ENCODE data around the gene SETBP1. TPM values are rescaled to one million over a fixed set of nuclear protein-coding genes. Genes with fewer than 3 reads are reported as not detected.

The SETBP1 gene
- total and polyA plus RNA-seq, 2 of the 8 experiments (the other 6 are each of a cell fraction or from before 2014, with no cell fraction given): 2.0 to 6.5 TPM

- DNase-seq (ENCODE audit: low read depth in 1 of 2, low spot score in 2 of 2) (no peak), FAIRE-seq (no peak)
- Histone ChIP-seq H3K79me1 (ENCODE audit: low read depth, low read length) (no peaks in the 10 kb centered on the region), H3K79me2 (ENCODE audit: control insufficient read depth in 1 of 2, insufficient read depth in 2 of 2, low read length in 2 of 2) (no peaks in the 10 kb centered on the region), H3K23ac (ENCODE audit: insufficient read length) (no peak overlapping the region), H3K4me2 (ENCODE audit: insufficient read depth in 1 of 2, low read depth in 2 of 2, low read length in 2 of 2) (no peak overlapping the region; a peak in 1 of 4 replicates), H2AFZ (ENCODE audit: low read length) (no peak overlapping the region), H4K91ac (replicated peaks; ENCODE audit: insufficient read length, low read length) (no peak overlapping the region), H2BK12ac (ENCODE audit: low read depth, low read length) (no peak overlapping the region), H3K36me3 (ENCODE audit: control insufficient read depth in 2 of 4, insufficient read depth in 4 of 4, low read length in 3 of 4) (no peaks in the 10 kb centered on the region), H3K27me3 (replicated peaks in 1 of 4; ENCODE audit: control insufficient read depth in 3 of 4, extremely low read depth in 1 of 4, insufficient read depth in 3 of 4, low read length in 3 of 4) (no peaks in the 10 kb centered on the region), H4K8ac (ENCODE audit: extremely low read depth, insufficient read depth, low read length) (no peak overlapping the region), H3K4me1 (replicated peaks in 1 of 4; ENCODE audit: control insufficient read depth in 3 of 4, insufficient read depth in 4 of 4, low read length in 3 of 4) (peaks cover 0 to 5% (median 2%) of the 10 kb centered on the region in 4 experiments; a peak in 1 of 7 replicates), H4K5ac (ENCODE audit: insufficient read length, low read depth, low read length) (no peak overlapping the region), H3K4me3 (ENCODE audit: extremely low read depth in 1 of 4, insufficient read depth in 2 of 4, low read depth in 3 of 4, low read length in 4 of 4) (no peak overlapping the region; a peak in 1 of 8 replicates), H2BK15ac (ENCODE audit: low read length) (no peak overlapping the region), H3K56ac (replicated peaks; ENCODE audit: insufficient read length, low read depth, low read length) (no peak overlapping the region), H3K23me2 (ENCODE audit: low read depth, low read length) (no peaks in the 10 kb centered on the region), H3K18ac (ENCODE audit: extremely low read depth, low read length) (no peak overlapping the region), H2BK20ac (ENCODE audit: low read length) (no peak overlapping the region), H3K4ac (replicated peaks; ENCODE audit: insufficient read length, low read depth, low read length) (no peak overlapping the region), H2BK120ac (replicated peaks; ENCODE audit: low read depth, low read length) (no peak overlapping the region), H2AK5ac (ENCODE audit: low read depth, low read length) (no peak overlapping the region), H2BK5ac (ENCODE audit: low read depth, low read length) (peak overlapping the region; percentile 3; the same call in 1 of the 2 replicates), H3K9ac (replicated peaks in 1 of 4; ENCODE audit: extremely low read depth in 1 of 4, low read depth in 3 of 4, low read length in 3 of 4) (no peak overlapping the region), H3K27ac (ENCODE audit: low read depth, low read length) (no peak overlapping the region), H3K14ac (ENCODE audit: insufficient read length) (no peak overlapping the region), H3K9me3 (ENCODE audit: insufficient read depth in 2 of 2, low read depth in 1 of 2, low read length in 1 of 2) (no peaks in the 10 kb centered on the region), H4K20me1 (replicated peaks in 1 of 2; ENCODE audit: control insufficient read depth in 1 of 2, insufficient read depth in 2 of 2, low read length in 2 of 2) (no peaks in the 10 kb centered on the region)
- TF ChIP-seq HDAC2 (IDR thresholded peaks at IDR 0.05; ENCODE audit: borderline replicate concordance in 1 of 2, low read depth in 2 of 2, low read length in 2 of 2) (no peak), CEBPB (IDR thresholded peaks at IDR 0.05; ENCODE audit: low read depth, low read length) (peak; percentile 22; the same call in 1 of the 2 replicates)
- ChIA-PET POLR2A (ENCODE audit: partially characterized antibody) (interaction anchor here (0.6 kb wide), 1 partner anchor 20 kb away, joined by 3 read pairs; no protein-coding TSS in a partner anchor), CTCF (ENCODE audit: partially characterized antibody) (interaction anchor here (0.6 to 1.7 kb wide), 4 partner anchors 10 to 274 kb away, joined by 3 to 5 read pairs (median 4); no protein-coding TSS in a partner anchor)
- 52% methylated on average over 5 of the region's 5 CpGs; no CpG with 5 or more reads in 1 of the 2 experiments for WGBS, 2 experiments (ENCODE audit: extremely low coverage in 1 of 2, insufficient coverage in 1 of 2, insufficient read length in 1 of 2, insufficient replicate concordance in 2 of 2, low coverage in 1 of 2, low lambda C conversion rate in 2 of 2, missing lambda C conversion rate in 1 of 2)
These were observed 146.0 kb downstream of the SETBP1 start for GRCh38 chr18:44826418-44827259.

All from H1 (cell line).